IPS-15b (cell line): Measurements from ENCODE around the gene TNFSF8.

Experiments
- H3K27me3 ChIP-seq: one replicate; pipeline ENCODE4 v1.6.1; 2013; ENCODE audit warnings: low read length; ENCODE audit not compliant: control insufficient read depth, insufficient read depth
- H3K36me3 ChIP-seq: one replicate; pipeline ENCODE4 v1.6.1; 2013; ENCODE audit warnings: low read length; ENCODE audit not compliant: control insufficient read depth, insufficient read depth
- H3K4me1 ChIP-seq: one replicate; pipeline ENCODE4 v1.6.1; 2013; ENCODE audit warnings: mild to moderate bottlenecking, low read length; ENCODE audit not compliant: control insufficient read depth, insufficient read depth
- H3K4me3 ChIP-seq: one replicate; pipeline ENCODE4 v1.5.1; 2013; ENCODE audit warnings: low read depth, low read length
- H3K9ac ChIP-seq: one replicate; pipeline ENCODE4 v1.6.1; 2013; ENCODE audit warnings: low read depth, mild to moderate bottlenecking, low read length
- H3K9me3 ChIP-seq: one replicate; pipeline ENCODE4 v1.6.1; 2013; ENCODE audit warnings: mild to moderate bottlenecking, low read length; ENCODE audit not compliant: control insufficient read depth, insufficient read depth

Gene TNFSF8

GRCh38 chr9:114913656-114914055 is 16.7 kb downstream of the TNFSF8 start:
- Histone ChIP-seq H3K36me3 (no peaks in the 10 kb centered on the region), H3K9me3 (no peaks in the 10 kb centered on the region), H3K9ac (no peak overlapping the region), H3K27me3 (peaks cover 48% of the 10 kb centered on the region), H3K4me3 (no peak overlapping the region), H3K4me1 (peaks cover 2% of the 10 kb centered on the region)

- no peak overlapping the region for H3K9ac ChIP-seq
- no peak overlapping the region for H3K4me3 ChIP-seq
- no peaks in the 10 kb centered on the region for H3K9me3 ChIP-seq
- peaks cover 48% of the 10 kb centered on the region for H3K27me3 ChIP-seq
- H3K4me1 ChIP-seq = peaks cover 5% of the 10 kb centered on the region
- no peaks in the 10 kb centered on the region for H3K36me3 ChIP-seq
Observed at GRCh38 chr9:114913217-114913616, 17.2 kb downstream of the TNFSF8 start.

GRCh38 chr9:114911167-114911821 is 19.1 kb downstream of the TNFSF8 start:
- H3K9ac ChIP-seq = no peak overlapping the region
- peaks cover 10% of the 10 kb centered on the region for H3K4me1 ChIP-seq
- no peaks in the 10 kb centered on the region for H3K36me3 ChIP-seq
- H3K27me3 ChIP-seq = peaks cover 28% of the 10 kb centered on the region
- H3K9me3 ChIP-seq = no peaks in the 10 kb centered on the region
- H3K4me3 ChIP-seq = no peak overlapping the region

- no peaks in the 10 kb centered on the region for H3K36me3 ChIP-seq
- peaks cover 23% of the 10 kb centered on the region for H3K27me3 ChIP-seq
- no peak overlapping the region for H3K9ac ChIP-seq
- H3K9me3 ChIP-seq = no peaks in the 10 kb centered on the region
- H3K4me3 ChIP-seq = no peak overlapping the region
- H3K4me1 ChIP-seq = peaks cover 10% of the 10 kb centered on the region
Observed at GRCh38 chr9:114910541-114910940, 19.9 kb downstream of the TNFSF8 start.

GRCh38 chr9:114909661-114910060 is 20.7 kb downstream of the TNFSF8 start:
- peaks cover 18% of the 10 kb centered on the region for H3K27me3 ChIP-seq
- H3K4me1 ChIP-seq = peaks cover 10% of the 10 kb centered on the region
- H3K4me3 ChIP-seq = no peak overlapping the region
- H3K9me3 ChIP-seq = no peaks in the 10 kb centered on the region
- H3K36me3 ChIP-seq = no peaks in the 10 kb centered on the region
- no peak overlapping the region for H3K9ac ChIP-seq

GRCh38 chr9:114908805-114909448 is 21.5 kb downstream of the TNFSF8 start:
- H3K4me3 ChIP-seq = no peak overlapping the region
- H3K9ac ChIP-seq = no peak overlapping the region
- peaks cover 10% of the 10 kb centered on the region for H3K4me1 ChIP-seq
- H3K36me3 ChIP-seq = no peaks in the 10 kb centered on the region
- peaks cover 12% of the 10 kb centered on the region for H3K27me3 ChIP-seq
- no peaks in the 10 kb centered on the region for H3K9me3 ChIP-seq

GRCh38 chr9:114908104-114908622 is 22.2 kb downstream of the TNFSF8 start:
- Histone ChIP-seq H3K36me3 (no peaks in the 10 kb centered on the region), H3K4me1 (peaks cover 10% of the 10 kb centered on the region), H3K9ac (no peak overlapping the region), H3K9me3 (no peaks in the 10 kb centered on the region), H3K4me3 (no peak overlapping the region), H3K27me3 (peaks cover 6% of the 10 kb centered on the region)

GRCh38 chr9:114906922-114907571 is 23.3 kb downstream of the TNFSF8 start:
- Histone ChIP-seq H3K4me1 (peaks cover 10% of the 10 kb centered on the region), H3K9me3 (no peaks in the 10 kb centered on the region), H3K36me3 (no peaks in the 10 kb centered on the region), H3K4me3 (no peak overlapping the region), H3K9ac (no peak overlapping the region), H3K27me3 (peaks cover 3% of the 10 kb centered on the region)

- Histone ChIP-seq H3K4me1 (peaks cover 10% of the 10 kb centered on the region), H3K36me3 (no peaks in the 10 kb centered on the region), H3K4me3 (no peak overlapping the region)
Observed at GRCh38 chr9:114905170-114905940, 25.0 kb downstream of the TNFSF8 start.

GRCh38 chr9:114902786-114903524 is 27.4 kb downstream of the TNFSF8 start:
- no peak overlapping the region for H3K9ac ChIP-seq
- no peaks in the 10 kb centered on the region for H3K27me3 ChIP-seq
- H3K4me3 ChIP-seq = no peak overlapping the region
- no peaks in the 10 kb centered on the region for H3K9me3 ChIP-seq
- H3K36me3 ChIP-seq = no peaks in the 10 kb centered on the region
- H3K4me1 ChIP-seq = peaks cover 2% of the 10 kb centered on the region

More at GRCh38 chr9:114905170-114905940, 25.0 kb downstream of the TNFSF8 start:
- peaks cover 3% of the 10 kb centered on the region for H3K27me3 ChIP-seq
- H3K9me3 ChIP-seq = no peaks in the 10 kb centered on the region
- no peak overlapping the region for H3K9ac ChIP-seq
